H9 (cell line): ENCODE results near the gene PPP5C. TPM values are rescaled to one million over a fixed set of nuclear protein-coding genes. Genes with fewer than 3 reads are reported as not detected.

Experiments
- DNase-seq: peaks from one replicate; pipeline ENCODE4 v3.0.0-alpha.2; 2017
- H2AFZ ChIP-seq: one replicate; pipeline ENCODE4 v1.6.1; 2013; ENCODE audit warnings: mild to moderate bottlenecking, low read length, control low read depth, moderate library complexity
- H2AK5ac ChIP-seq: 2 replicates; pipeline ENCODE4 v1.6.1; 2013; ENCODE audit warnings: low read length, control low read depth, mixed read lengths; ENCODE audit not compliant: insufficient read length
- H2BK120ac ChIP-seq: one replicate; pipeline ENCODE4 v1.6.1; 2013; ENCODE audit warnings: low read depth, mild to moderate bottlenecking, low read length, control low read depth, inconsistent platforms; ENCODE audit not compliant: poor library complexity, severe bottlenecking
- H2BK12ac ChIP-seq: 2 replicates; pipeline ENCODE4 v1.6.1; 2013; ENCODE audit warnings: low read length, control low read depth, mixed read lengths, low read depth; ENCODE audit not compliant: insufficient read length
- H2BK15ac ChIP-seq: 2 replicates; pipeline ENCODE4 v1.6.1; 2013; ENCODE audit warnings: low read depth, low read length, control low read depth
- H2BK20ac ChIP-seq: one replicate; pipeline ENCODE4 v1.6.1; 2013; ENCODE audit warnings: low read depth, mild to moderate bottlenecking, low read length, control low read depth, inconsistent platforms; ENCODE audit not compliant: poor library complexity, severe bottlenecking
- H2BK5ac ChIP-seq: 2 replicates; pipeline ENCODE4 v1.6.1; 2013; ENCODE audit warnings: low read length, control low read depth, mixed read lengths; ENCODE audit not compliant: insufficient read length
- H3K14ac ChIP-seq: 2 replicates; pipeline ENCODE4 v1.6.1; 2013; ENCODE audit warnings: low read length, control low read depth; ENCODE audit not compliant: insufficient read depth
- H3K18ac ChIP-seq: 2 replicates; pipeline ENCODE4 v1.6.1; 2013; ENCODE audit warnings: low read depth, mild to moderate bottlenecking, mixed read lengths, low read length, control low read depth; ENCODE audit not compliant: insufficient read length
- H3K23ac ChIP-seq: 2 replicates; pipeline ENCODE4 v1.6.1; 2013; ENCODE audit warnings: low read length, control low read depth, mixed read lengths, low read depth; ENCODE audit not compliant: insufficient read length
- H3K23me2 ChIP-seq: 2 replicates; pipeline ENCODE4 v1.6.1; 2013; ENCODE audit warnings: low read depth, mild to moderate bottlenecking, mixed read lengths, low read length, control low read depth; ENCODE audit not compliant: insufficient read length, poor library complexity, severe bottlenecking
- H3K27ac ChIP-seq: 2 replicates; pipeline ENCODE4 v1.5.1; 2013; ENCODE audit warnings: low read length, control low read depth, mixed read lengths, low read depth; ENCODE audit not compliant: insufficient read length
- H3K27me3 ChIP-seq: 2 replicates; pipeline ENCODE4 v1.6.1; 2013; ENCODE audit warnings: low read length, control low read depth, inconsistent platforms; ENCODE audit not compliant: insufficient read depth
- H3K4ac ChIP-seq: 2 replicates; pipeline ENCODE4 v1.6.1; 2013; ENCODE audit warnings: low read depth, mild to moderate bottlenecking, control low read depth, inconsistent platforms, low read length, moderate library complexity
- H3K4me1 ChIP-seq: 2 replicates; pipeline ENCODE4 v1.6.1; 2013; ENCODE audit warnings: low read length, control low read depth, inconsistent platforms; ENCODE audit not compliant: insufficient read depth
- H3K4me2 ChIP-seq: 2 replicates; pipeline ENCODE4 v1.6.1; 2013; ENCODE audit warnings: low read length, control low read depth, mixed read lengths; ENCODE audit not compliant: insufficient read length, insufficient read depth
- H3K56ac ChIP-seq: 2 replicates; pipeline ENCODE4 v1.6.1; 2013; ENCODE audit warnings: low read depth, mild to moderate bottlenecking, mixed read lengths, low read length, control low read depth; ENCODE audit not compliant: insufficient read length
- H3K79me1 ChIP-seq: 2 replicates; pipeline ENCODE4 v1.6.1; 2013; ENCODE audit warnings: low read depth, mild to moderate bottlenecking, moderate library complexity, low read length, control low read depth, inconsistent platforms; ENCODE audit not compliant: insufficient read depth, poor library complexity, severe bottlenecking
- H3K79me2 ChIP-seq: 2 replicates; pipeline ENCODE4 v1.6.1; 2013; ENCODE audit warnings: low read length, control low read depth, inconsistent platforms; ENCODE audit not compliant: insufficient read depth
- H3K9ac ChIP-seq: 2 replicates; pipeline ENCODE4 v1.6.1; 2013; ENCODE audit warnings: low read length, control low read depth, mixed read lengths; ENCODE audit not compliant: insufficient read length; ENCODE audit errors: extremely low read depth
- H3K9me3 ChIP-seq: one replicate; pipeline ENCODE4 v1.6.1; 2013; ENCODE audit warnings: low read depth, low read length, inconsistent platforms; ENCODE audit not compliant: control insufficient read depth
- H3T11ph ChIP-seq: one replicate; pipeline ENCODE4 v1.6.1; 2013; ENCODE audit warnings: mild to moderate bottlenecking, low read length, control low read depth, inconsistent platforms
- H4K20me1 ChIP-seq: one replicate; pipeline ENCODE4 v1.6.1; 2013; ENCODE audit not compliant: control insufficient read depth, insufficient read length, insufficient read depth
- H4K5ac ChIP-seq: 2 replicates; pipeline ENCODE4 v1.6.1; 2013; ENCODE audit warnings: low read depth, mild to moderate bottlenecking, mixed read lengths, low read length, control low read depth; ENCODE audit not compliant: insufficient read length
- H4K8ac ChIP-seq: replicated peaks from 2 replicates; pipeline ENCODE4 v1.6.1; 2013; ENCODE audit warnings: low read length, control low read depth, mixed read lengths, low read depth; ENCODE audit not compliant: insufficient read length
- H4K91ac ChIP-seq: 2 replicates; pipeline ENCODE4 v1.6.1; 2013; ENCODE audit warnings: low read depth, mild to moderate bottlenecking, moderate library complexity, mixed read lengths, low read length, control low read depth; ENCODE audit not compliant: insufficient read length
- H3K27ac Mint-ChIP-seq, 3 experiments: 2 replicates in 2 of 3; 3 replicates in 1 of 3; pipeline ENCODE4 v1.8.0; 2020 to 2021; ENCODE audit warnings: mixed read lengths in 3 of 3, mild to moderate bottlenecking in 1 of 3, moderate library complexity in 1 of 3
- H3K27me3 Mint-ChIP-seq: 2 replicates; pipeline ENCODE4 v1.8.0; 2021; ENCODE audit warnings: low read depth, mild to moderate bottlenecking, moderate library complexity, mixed read lengths
- H3K36me3 Mint-ChIP-seq, 3 experiments: 2 replicates in 2 of 3; 3 replicates in 1 of 3; pipeline ENCODE4 v1.8.0; 2020 to 2021; ENCODE audit warnings: low read depth in 3 of 3, mixed read lengths in 3 of 3; ENCODE audit not compliant: insufficient read depth in 1 of 3
- H3K4me1 Mint-ChIP-seq, 2 experiments: 2 replicates each; pipeline ENCODE4 v1.8.0; 2020; ENCODE audit warnings: mixed read lengths in 2 of 2
- H3K4me3 Mint-ChIP-seq, 2 experiments: 2 replicates in 1 of 2; 3 replicates in 1 of 2; pipeline ENCODE4 v1.8.0; 2020 to 2021; ENCODE audit warnings: mild to moderate bottlenecking in 2 of 2, mixed read lengths in 2 of 2, moderate library complexity in 1 of 2
- H3K9me3 Mint-ChIP-seq, 2 experiments: 2 replicates in 1 of 2; 3 replicates in 1 of 2; pipeline ENCODE4 v1.8.0; 2020; ENCODE audit warnings: mild to moderate bottlenecking in 2 of 2, mixed read lengths in 2 of 2, moderate library complexity in 1 of 2
- WGBS: extraction: QIAGEN DNeasy Blood & Tissue Kit; methylation state at CpG from one replicate; pipeline ENCODE4 v1.1.7; 2013; ENCODE audit warnings: missing lambda C conversion rate, low lambda C conversion rate, mixed read lengths; ENCODE audit not compliant: insufficient read length; ENCODE audit errors: extremely low coverage; 5-methylcytosine and 5-hydroxymethylcytosine counted together
- total RNA-seq: library from RNA; stranded (reverse); gene quantifications from 2 replicates; pipeline ENCODE4 v1.2.1, GENCODE V29; 2021
- TF ChIP-seq, protein P1 (sequence below): fragments of 200-600 bp; sonication (generic); conservative IDR thresholded peaks from 3 replicates; pipeline ENCODE4 v1.8.0; 2021; ENCODE audit warnings: antibody characterized with exemption, mild to moderate bottlenecking

Gene PPP5C
- total RNA-seq, 1 experiment from 2014 or later = 108 TPM

DNA sequence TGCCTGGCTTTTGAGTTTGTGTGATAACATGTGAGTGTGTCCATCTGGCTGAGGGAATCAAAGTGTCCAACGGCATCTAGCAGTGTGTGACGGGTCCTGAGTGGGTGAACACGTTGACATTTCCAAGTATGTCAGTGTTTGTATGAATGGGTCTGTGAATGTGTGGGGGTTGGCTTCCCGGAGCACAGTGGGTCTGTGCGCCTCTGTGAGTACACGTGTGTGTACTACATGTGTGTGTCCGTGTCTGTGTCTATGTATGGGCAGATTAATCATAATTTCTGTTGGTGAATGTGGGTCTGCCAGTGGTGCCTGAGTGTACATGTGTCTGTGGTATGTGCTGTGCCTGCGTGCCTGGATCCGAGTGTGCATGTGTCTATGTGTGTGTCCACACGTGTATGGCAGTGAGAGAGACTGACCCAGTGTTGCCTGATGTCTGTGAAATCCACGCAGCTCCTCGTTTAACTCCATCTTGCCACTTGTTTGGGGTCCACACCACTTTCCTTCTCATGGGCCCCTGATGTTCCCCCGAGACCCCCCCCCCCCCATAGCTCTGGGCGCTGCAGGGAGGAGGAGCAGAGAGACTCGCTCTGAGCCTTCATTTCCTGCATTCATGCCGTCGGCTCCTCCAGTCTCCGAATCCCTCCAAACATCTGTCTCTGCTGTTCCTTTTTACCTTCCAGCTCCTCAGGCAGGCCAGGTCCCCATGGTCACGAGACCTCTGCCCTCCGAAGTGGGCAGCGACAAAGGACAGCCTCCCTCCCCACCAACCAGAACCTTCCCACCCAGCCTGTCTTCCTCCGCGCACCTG, 61.2 kb downstream of the PPP5C start:
- peaks cover 41 to 57% of the 10 kb centered on the region in 2 experiments for H3K4me1 Mint-ChIP-seq
- Histone ChIP-seq H2BK12ac (no peak overlapping the region), H3K9me3 (no peaks in the 10 kb centered on the region), H2BK20ac (no peak overlapping the region), H3K23me2 (peaks cover 36% of the 10 kb centered on the region), H4K5ac (no peak overlapping the region), H2AFZ (no peak overlapping the region), H3K27me3 (no peaks in the 10 kb centered on the region; the same call in 1 of the 2 replicates), H2BK15ac (no peak overlapping the region), H3K4ac (no peak overlapping the region), H2AK5ac (no peak overlapping the region), H4K20me1 (peaks cover 2% of the 10 kb centered on the region), H3K27ac (no peak overlapping the region), H2BK5ac (no peak overlapping the region), H3K56ac (no peak overlapping the region), H3K4me2 (peak overlapping the region; percentile 63), H3T11ph (no peak overlapping the region), H3K14ac (no peak overlapping the region), H3K4me1 (peaks cover 4% of the 10 kb centered on the region; the same call in 1 of the 2 replicates), H3K9ac (peak overlapping the region; percentile 14), H2BK120ac (no peak overlapping the region), H4K91ac (no peak overlapping the region), H3K79me2 (peaks cover 6% of the 10 kb centered on the region; the same call in 1 of the 2 replicates), H3K18ac (peak overlapping the region; percentile 6), H3K79me1 (peaks cover 7% of the 10 kb centered on the region), H4K8ac (no peak overlapping the region), H3K23ac (no peak overlapping the region)
- no peak for DNase-seq
- TF ChIP-seq, protein P1, sequence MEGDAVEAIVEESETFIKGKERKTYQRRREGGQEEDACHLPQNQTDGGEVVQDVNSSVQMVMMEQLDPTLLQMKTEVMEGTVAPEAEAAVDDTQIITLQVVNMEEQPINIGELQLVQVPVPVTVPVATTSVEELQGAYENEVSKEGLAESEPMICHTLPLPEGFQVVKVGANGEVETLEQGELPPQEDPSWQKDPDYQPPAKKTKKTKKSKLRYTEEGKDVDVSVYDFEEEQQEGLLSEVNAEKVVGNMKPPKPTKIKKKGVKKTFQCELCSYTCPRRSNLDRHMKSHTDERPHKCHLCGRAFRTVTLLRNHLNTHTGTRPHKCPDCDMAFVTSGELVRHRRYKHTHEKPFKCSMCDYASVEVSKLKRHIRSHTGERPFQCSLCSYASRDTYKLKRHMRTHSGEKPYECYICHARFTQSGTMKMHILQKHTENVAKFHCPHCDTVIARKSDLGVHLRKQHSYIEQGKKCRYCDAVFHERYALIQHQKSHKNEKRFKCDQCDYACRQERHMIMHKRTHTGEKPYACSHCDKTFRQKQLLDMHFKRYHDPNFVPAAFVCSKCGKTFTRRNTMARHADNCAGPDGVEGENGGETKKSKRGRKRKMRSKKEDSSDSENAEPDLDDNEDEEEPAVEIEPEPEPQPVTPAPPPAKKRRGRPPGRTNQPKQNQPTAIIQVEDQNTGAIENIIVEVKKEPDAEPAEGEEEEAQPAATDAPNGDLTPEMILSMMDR = no peak
- H3K9me3 Mint-ChIP-seq = no peaks in the 10 kb centered on the region; a peak in 1 of 5 replicates
- H3K36me3 Mint-ChIP-seq = peaks cover 11 to 17% (median 12%) of the 10 kb centered on the region in 3 experiments
- H3K27ac Mint-ChIP-seq = peak overlapping the region in 1 of 3 experiments; percentile 92; a peak in 3 of 7 replicates
- WGBS = no CpG with 5 or more reads among the region's 23 CpGs
- peak overlapping the region; percentile 66 to 80 for H3K4me3 Mint-ChIP-seq
- peaks cover 58% of the 10 kb centered on the region for H3K27me3 Mint-ChIP-seq
